Astrocyte of the spinal cord (primary cell): ENCODE results near the gene FRMD4A.

Source experiments
- DNase-seq: peaks from one replicate; pipeline ENCODE4 v3.0.0; 2011; ENCODE audit warnings: low read depth, low spot score
- H3K4me3 ChIP-seq: 2 replicates; pipeline ENCODE4 v1.5.1; 2011; ENCODE audit warnings: low read depth, mild to moderate bottlenecking, low read length, moderate library complexity
- CTCF ChIP-seq: IDR thresholded peaks from 2 replicates; pipeline ENCODE4 v1.5.1; 2012; ENCODE audit warnings: low read depth, mild to moderate bottlenecking, low read length, inconsistent platforms
- in situ Hi-C: cut with HindIII; loops from 2 replicates; pipeline ENCODE4 v1.10.0; 2017; ENCODE audit warnings: low sequenced_read_pairs

FRMD4A gene

GRCh38 chr10:14172336-14172950, 158.3 kb downstream of the FRMD4A start:
- no peak overlapping the region for H3K4me3 ChIP-seq
- in situ Hi-C loops = no loop called here
- TF ChIP-seq CTCF = no peak
- no peak for DNase-seq

- H3K4me3 ChIP-seq = no peak overlapping the region
- no peak for TF ChIP-seq CTCF
These were observed 159.4 kb downstream of the FRMD4A start for GRCh38 chr10:14171336-14171735.

GRCh38 chr10:14163377-14164086, 167.2 kb downstream of the FRMD4A start:
- no peak overlapping the region for H3K4me3 ChIP-seq
- in situ Hi-C loops = no loop called here
- DNase-seq = no peak
- no peak for TF ChIP-seq CTCF

More at GRCh38 chr10:14171336-14171735, 159.4 kb downstream of the FRMD4A start:
- in situ Hi-C loops = no loop called here
- DNase-seq = no peak

- no peak for TF ChIP-seq CTCF
- DNase-seq = no peak
- in situ Hi-C loops = no loop called here
- no peak overlapping the region for H3K4me3 ChIP-seq
These were observed 167.9 kb downstream of the FRMD4A start for GRCh38 chr10:14162629-14163344.

- TF ChIP-seq CTCF = no peak
- in situ Hi-C loops = no loop called here
- DNase-seq = no peak
- no peak overlapping the region for H3K4me3 ChIP-seq
These were observed 168.7 kb downstream of the FRMD4A start for GRCh38 chr10:14162061-14162460.

GRCh38 chr10:14160299-14160698, 170.4 kb downstream of the FRMD4A start:
- no peak for TF ChIP-seq CTCF
- H3K4me3 ChIP-seq = no peak overlapping the region
- in situ Hi-C loops = no loop called here
- DNase-seq = no peak
